ENCODE results near the gene PPA2.
"Not testable (repeated sequence)": the region's sequence is repeated elsewhere in the genome, so short reads cannot be mapped to it uniquely, and the experiment has no call there.

Gene PPA2

GRCh38 chr4:105409135-105409534 lies 64.7 kb downstream of the PPA2 start:
- H2AFZ ChIP-seq (ENCODE audit: low read depth, low read length); H3K4me1 ChIP-seq (ENCODE audit: control insufficient read depth, insufficient read depth, low read depth, low read length); H3K79me1 ChIP-seq (replicated peaks; ENCODE audit: low read length, poor library complexity, severe bottlenecking); H2AK5ac ChIP-seq (ENCODE audit: low read length, severe bottlenecking); H3K4me3 ChIP-seq (ENCODE audit: insufficient read depth in 1 of 2, low read depth in 1 of 2, low read length in 2 of 2); H3K4ac ChIP-seq (ENCODE audit: low read depth in 1 of 2, low read length in 2 of 2); H3K9ac ChIP-seq (ENCODE audit: low read length); H3K23ac ChIP-seq (ENCODE audit: low read length in 2 of 2); H3K18ac ChIP-seq (ENCODE audit: low read depth in 1 of 2, low read length in 2 of 2); H2BK120ac ChIP-seq (ENCODE audit: low read depth, low read length); H3K27me3 ChIP-seq (ENCODE audit: control insufficient read depth in 1 of 2, insufficient read depth in 1 of 2, low read length in 2 of 2); H2BK15ac ChIP-seq (ENCODE audit: low read depth, poor library complexity, severe bottlenecking); H3K4me2 ChIP-seq (ENCODE audit: low read length, poor library complexity, severe bottlenecking); H4K91ac ChIP-seq (ENCODE audit: low read length); H4K8ac ChIP-seq (ENCODE audit: low read length); DNase-seq; H3K27ac ChIP-seq (ENCODE audit: low read length, poor library complexity, severe bottlenecking); H2BK5ac ChIP-seq (ENCODE audit: low read depth, low read length, poor library complexity, severe bottlenecking); H2BK12ac ChIP-seq (ENCODE audit: low read length in 2 of 2): not testable (repeated sequence)
- Histone ChIP-seq H3K36me3 (ENCODE audit: control insufficient read depth in 1 of 2, insufficient read depth in 2 of 2, low read depth in 1 of 2, low read length in 2 of 2) (peaks cover 9 to 30% of the 10 kb centered on the region in 2 experiments), H3K14ac (ENCODE audit: low read length in 2 of 2) (peak overlapping the region in 1 of 2 experiments; percentile 41), H3K9me3 (ENCODE audit: control insufficient read depth, low read length) (peaks cover 28% of the 10 kb centered on the region)
- 97% methylated on average over 8 of the region's 8 CpGs for WGBS

- Histone ChIP-seq H4K8ac (ENCODE audit: low read length) (no peak overlapping the region), H2BK120ac (ENCODE audit: low read depth, low read length) (no peak overlapping the region), H3K18ac (ENCODE audit: low read depth in 1 of 2, low read length in 2 of 2) (no peak overlapping the region), H2BK15ac (ENCODE audit: low read depth, poor library complexity, severe bottlenecking) (no peak overlapping the region), H3K4ac (ENCODE audit: low read depth in 1 of 2, low read length in 2 of 2) (no peak overlapping the region), H3K23ac (ENCODE audit: low read length in 2 of 2) (no peak overlapping the region), H3K4me1 (ENCODE audit: control insufficient read depth, insufficient read depth, low read depth, low read length) (no peaks in the 10 kb centered on the region), H3K36me3 (ENCODE audit: control insufficient read depth in 1 of 2, insufficient read depth in 2 of 2, low read depth in 1 of 2, low read length in 2 of 2) (peaks cover 0 to 22% of the 10 kb centered on the region in 2 experiments), H2BK12ac (ENCODE audit: low read length in 2 of 2) (no peak overlapping the region), H3K14ac (ENCODE audit: low read length in 2 of 2) (no peak overlapping the region), H4K91ac (ENCODE audit: low read length) (no peak overlapping the region), H3K79me1 (replicated peaks; ENCODE audit: low read length, poor library complexity, severe bottlenecking) (no peaks in the 10 kb centered on the region), H3K27ac (ENCODE audit: low read length, poor library complexity, severe bottlenecking) (no peak overlapping the region), H2AK5ac (ENCODE audit: low read length, severe bottlenecking) (no peak overlapping the region), H3K4me3 (ENCODE audit: insufficient read depth in 1 of 2, low read depth in 1 of 2, low read length in 2 of 2) (no peak overlapping the region), H3K4me2 (ENCODE audit: low read length, poor library complexity, severe bottlenecking) (no peak overlapping the region), H3K9me3 (ENCODE audit: control insufficient read depth, low read length) (peaks cover 25% of the 10 kb centered on the region), H3K9ac (ENCODE audit: low read length) (no peak overlapping the region), H2AFZ (ENCODE audit: low read depth, low read length) (no peak overlapping the region), H3K27me3 (ENCODE audit: control insufficient read depth in 1 of 2, insufficient read depth in 1 of 2, low read length in 2 of 2) (no peaks in the 10 kb centered on the region), H2BK5ac (ENCODE audit: low read depth, low read length, poor library complexity, severe bottlenecking) (no peak overlapping the region)
- no CpG with 5 or more reads among the region's 1 CpG for WGBS
- no peak for DNase-seq
Measured at GRCh38 chr4:105400901-105401677, 72.8 kb downstream of the PPA2 start.

- Histone ChIP-seq H3K4me3 (ENCODE audit: insufficient read depth in 1 of 2, low read depth in 1 of 2, low read length in 2 of 2) (no peak overlapping the region), H4K91ac (ENCODE audit: low read length) (no peak overlapping the region), H2BK5ac (ENCODE audit: low read depth, low read length, poor library complexity, severe bottlenecking) (no peak overlapping the region), H3K27ac (ENCODE audit: low read length, poor library complexity, severe bottlenecking) (no peak overlapping the region), H2BK120ac (ENCODE audit: low read depth, low read length) (no peak overlapping the region), H3K4ac (ENCODE audit: low read depth in 1 of 2, low read length in 2 of 2) (no peak overlapping the region), H3K9me3 (ENCODE audit: control insufficient read depth, low read length) (peaks cover 12% of the 10 kb centered on the region), H2BK15ac (ENCODE audit: low read depth, poor library complexity, severe bottlenecking) (no peak overlapping the region), H3K36me3 (ENCODE audit: control insufficient read depth in 1 of 2, insufficient read depth in 2 of 2, low read depth in 1 of 2, low read length in 2 of 2) (peaks cover 0 to 21% of the 10 kb centered on the region in 2 experiments), H3K4me2 (ENCODE audit: low read length, poor library complexity, severe bottlenecking) (no peak overlapping the region), H2AK5ac (ENCODE audit: low read length, severe bottlenecking) (no peak overlapping the region), H2BK12ac (ENCODE audit: low read length in 2 of 2) (no peak overlapping the region), H3K14ac (ENCODE audit: low read length in 2 of 2) (no peak overlapping the region), H3K79me1 (replicated peaks; ENCODE audit: low read length, poor library complexity, severe bottlenecking) (no peaks in the 10 kb centered on the region), H4K8ac (ENCODE audit: low read length) (no peak overlapping the region), H3K9ac (ENCODE audit: low read length) (no peak overlapping the region), H3K23ac (ENCODE audit: low read length in 2 of 2) (no peak overlapping the region), H3K4me1 (ENCODE audit: control insufficient read depth, insufficient read depth, low read depth, low read length) (no peaks in the 10 kb centered on the region), H3K18ac (ENCODE audit: low read depth in 1 of 2, low read length in 2 of 2) (no peak overlapping the region), H2AFZ (ENCODE audit: low read depth, low read length) (no peak overlapping the region), H3K27me3 (ENCODE audit: control insufficient read depth in 1 of 2, insufficient read depth in 1 of 2, low read length in 2 of 2) (no peaks in the 10 kb centered on the region)
- DNase-seq, result peak; percentile 82
- WGBS, result 71% methylated on average over 1 of the region's 2 CpGs
Measured at GRCh38 chr4:105399532-105400161, 74.2 kb downstream of the PPA2 start.

- H3K14ac ChIP-seq (ENCODE audit: low read length in 2 of 2), result no peak overlapping the region
- no peak overlapping the region for H3K23ac ChIP-seq (ENCODE audit: low read length in 2 of 2)
- H2AFZ ChIP-seq (ENCODE audit: low read depth, low read length), result no peak overlapping the region
- WGBS, result 97% methylated on average over 4 of the region's 4 CpGs
- H3K4me2 ChIP-seq (ENCODE audit: low read length, poor library complexity, severe bottlenecking), result no peak overlapping the region
- H3K79me1 ChIP-seq (replicated peaks; ENCODE audit: low read length, poor library complexity, severe bottlenecking), result no peaks in the 10 kb centered on the region
- no peak overlapping the region for H4K91ac ChIP-seq (ENCODE audit: low read length)
- no peaks in the 10 kb centered on the region for H3K27me3 ChIP-seq (ENCODE audit: control insufficient read depth in 1 of 2, insufficient read depth in 1 of 2, low read length in 2 of 2)
- no peak overlapping the region for H3K18ac ChIP-seq (ENCODE audit: low read depth in 1 of 2, low read length in 2 of 2)
- H2BK12ac ChIP-seq (ENCODE audit: low read length in 2 of 2), result no peak overlapping the region
- no peaks in the 10 kb centered on the region for H3K9me3 ChIP-seq (ENCODE audit: control insufficient read depth, low read length)
- no peak overlapping the region for H2BK120ac ChIP-seq (ENCODE audit: low read depth, low read length)
- no peak overlapping the region for H3K4me3 ChIP-seq (ENCODE audit: insufficient read depth in 1 of 2, low read depth in 1 of 2, low read length in 2 of 2)
- H2AK5ac ChIP-seq (ENCODE audit: low read length, severe bottlenecking), result no peak overlapping the region
- H3K9ac ChIP-seq (ENCODE audit: low read length), result no peak overlapping the region
- H3K36me3 ChIP-seq (ENCODE audit: control insufficient read depth in 1 of 2, insufficient read depth in 2 of 2, low read depth in 1 of 2, low read length in 2 of 2), result peaks cover 0 to 26% of the 10 kb centered on the region in 2 experiments
- no peak overlapping the region for H2BK15ac ChIP-seq (ENCODE audit: low read depth, poor library complexity, severe bottlenecking)
- no peak overlapping the region for H3K27ac ChIP-seq (ENCODE audit: low read length, poor library complexity, severe bottlenecking)
- H3K4ac ChIP-seq (ENCODE audit: low read depth in 1 of 2, low read length in 2 of 2), result no peak overlapping the region
- no peaks in the 10 kb centered on the region for H3K4me1 ChIP-seq (ENCODE audit: control insufficient read depth, insufficient read depth, low read depth, low read length)
- H4K8ac ChIP-seq (ENCODE audit: low read length), result no peak overlapping the region
- DNase-seq, result no peak
- no peak overlapping the region for H2BK5ac ChIP-seq (ENCODE audit: low read depth, low read length, poor library complexity, severe bottlenecking)
Measured at GRCh38 chr4:105392858-105393257, 81.0 kb downstream of the PPA2 start.

Measured in mesenchymal stem cell (in vitro differentiated cells and primary cell).